NT2/D1 (cell line): ENCODE results near the gene VSTM2L.

Experiments used
- YY1 ChIP-seq: IDR thresholded peaks from 2 replicates; pipeline ENCODE4 v1.6.1; 2011; ENCODE audit not compliant: insufficient read length, insufficient read depth
- ZNF274 ChIP-seq: IDR thresholded peaks from 2 replicates; pipeline ENCODE4 v1.6.1; 2011; ENCODE audit warnings: mild to moderate bottlenecking, low read depth, low read length

- TF ChIP-seq ZNF274 (no peak), YY1 (no peak)
These were observed 1.7 kb upstream of the VSTM2L start for GRCh38 chr20:37901240-37901639.
